ENCODE measurements around the gene TNFRSF14. TPM values are rescaled to one million over a fixed set of nuclear protein-coding genes. Genes with fewer than 3 reads are reported as not detected.

Gene TNFRSF14
- total RNA-seq, 1 experiment from 2014 or later: 0.57 TPM

- no peak overlapping the region for H3K4me3 Mint-ChIP-seq
- no peak overlapping the region for H3K4me2 ChIP-seq (ENCODE audit: insufficient read depth, insufficient read length, low read length)
- no peak overlapping the region for H3K9ac ChIP-seq (ENCODE audit: extremely low read depth, insufficient read length, low read length)
- H3K27me3 ChIP-seq (ENCODE audit: insufficient read depth, low read length): no peaks in the 10 kb centered on the region
- H4K91ac ChIP-seq (ENCODE audit: insufficient read length, low read depth, low read length): no peak overlapping the region
- no peak overlapping the region for H2BK5ac ChIP-seq (ENCODE audit: insufficient read length, low read length)
- H3K4me1 Mint-ChIP-seq: peaks cover 4 to 7% of the 10 kb centered on the region in 2 experiments; a peak in 1 of 4 replicates
- H3K36me3 Mint-ChIP-seq (ENCODE audit: insufficient read depth in 1 of 3, low read depth in 3 of 3): peaks cover 0 to 3% (median 3%) of the 10 kb centered on the region in 3 experiments; a peak in 4 of 7 replicates
- H3K27me3 Mint-ChIP-seq (ENCODE audit: low read depth): peaks cover 17% of the 10 kb centered on the region
- H3K9me3 ChIP-seq (ENCODE audit: control insufficient read depth, low read depth, low read length): no peaks in the 10 kb centered on the region
- H3T11ph ChIP-seq (ENCODE audit: low read length): no peak overlapping the region
- H3K23me2 ChIP-seq (ENCODE audit: insufficient read length, low read depth, low read length, poor library complexity, severe bottlenecking): no peaks in the 10 kb centered on the region
- no peak overlapping the region for H4K5ac ChIP-seq (ENCODE audit: insufficient read length, low read depth, low read length)
- H3K79me2 ChIP-seq (ENCODE audit: insufficient read depth, low read length): no peaks in the 10 kb centered on the region
- H2BK15ac ChIP-seq (ENCODE audit: low read depth, low read length): no peak overlapping the region
- H3K9me3 Mint-ChIP-seq: peaks cover 8 to 16% of the 10 kb centered on the region in 2 experiments
- no peak overlapping the region for H3K18ac ChIP-seq (ENCODE audit: insufficient read length, low read depth, low read length)
- H3K56ac ChIP-seq (ENCODE audit: insufficient read length, low read depth, low read length): no peak overlapping the region
- H3K23ac ChIP-seq (ENCODE audit: insufficient read length, low read depth, low read length): no peak overlapping the region
- no peak overlapping the region for H3K27ac Mint-ChIP-seq
- H3K4me1 ChIP-seq (ENCODE audit: insufficient read depth, low read length): no peaks in the 10 kb centered on the region
- H3K4ac ChIP-seq (ENCODE audit: low read depth, low read length): no peak overlapping the region
- no peak overlapping the region for H2BK120ac ChIP-seq (ENCODE audit: low read depth, low read length, poor library complexity, severe bottlenecking)
- no peak for DNase-seq
- H2BK12ac ChIP-seq (ENCODE audit: insufficient read length, low read depth, low read length): no peak overlapping the region
- no peaks in the 10 kb centered on the region for H4K20me1 ChIP-seq (ENCODE audit: control insufficient read depth, insufficient read depth, insufficient read length)
- no peak for TF ChIP-seq CTCF (conservative IDR thresholded peaks at IDR 0.05)
- H3K14ac ChIP-seq (ENCODE audit: insufficient read depth, low read length): no peak overlapping the region
- no peaks in the 10 kb centered on the region for H3K79me1 ChIP-seq (ENCODE audit: insufficient read depth, low read depth, low read length, poor library complexity, severe bottlenecking)
- WGBS (ENCODE audit: extremely low coverage, insufficient read length, low lambda C conversion rate): no CpG with 5 or more reads among the region's 9 CpGs
- no peak overlapping the region for H2BK20ac ChIP-seq (ENCODE audit: low read depth, low read length, poor library complexity, severe bottlenecking)
- no peak overlapping the region for H3K27ac ChIP-seq (ENCODE audit: insufficient read length, low read depth, low read length)
- H2AFZ ChIP-seq (ENCODE audit: low read length): no peak overlapping the region
- no peak overlapping the region for H2AK5ac ChIP-seq (ENCODE audit: insufficient read length, low read length)
- H4K8ac ChIP-seq (replicated peaks; ENCODE audit: insufficient read length, low read depth, low read length): no peak overlapping the region
Measured at GRCh38 chr1:2574350-2574749, 18.2 kb downstream of the TNFRSF14 start.
